Measurements from ENCODE around the gene CHRNG. TPM values are rescaled to one million over a fixed set of nuclear protein-coding genes. Genes with fewer than 3 reads are reported as not detected.

Gene CHRNG
- total RNA-seq, 1 donor from 2014 or later: not detected

DNA sequence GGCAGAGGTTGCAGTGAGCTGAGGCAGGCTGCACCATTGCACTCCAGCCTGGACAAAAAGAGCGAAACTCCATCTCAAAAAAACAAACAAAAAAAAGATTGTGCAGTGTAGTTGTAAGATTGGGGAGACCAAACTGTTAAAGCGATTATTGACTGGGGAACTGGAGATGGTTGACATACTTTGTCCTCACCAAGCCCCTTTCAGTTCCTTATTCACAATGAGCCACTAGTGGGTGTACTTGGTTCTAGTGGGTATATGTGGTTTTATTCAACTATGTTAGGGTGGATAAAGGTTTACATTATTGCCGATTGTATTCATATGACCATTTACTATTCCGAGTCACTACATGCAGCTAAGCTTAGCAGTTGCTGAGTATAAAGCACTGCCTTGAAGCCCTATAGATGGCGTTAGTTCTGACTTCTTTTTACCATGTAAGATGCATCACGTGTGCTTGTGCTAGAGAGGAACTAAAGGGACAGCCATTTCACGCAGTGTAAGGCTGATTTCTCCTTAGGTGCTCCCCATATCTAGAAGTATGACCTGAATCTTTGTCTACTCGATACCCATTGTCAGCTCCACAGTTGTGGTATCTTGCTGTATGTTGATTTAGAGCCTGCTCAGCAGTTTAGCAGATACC is 23.1 kb downstream of the CHRNG start:
- peaks cover 5% of the 10 kb centered on the region for H3K79me2 ChIP-seq (ENCODE audit: insufficient read depth, low read length)
- Mint-ChIP-seq H3K4me1 (ENCODE audit: low read depth, unreplicated experiment) (peaks cover 12% of the 10 kb centered on the region), H3K9me3 (ENCODE audit: unreplicated experiment) (no peaks in the 10 kb centered on the region), H3K36me3 (ENCODE audit: low read depth, unreplicated experiment) (peaks cover 31% of the 10 kb centered on the region), H3K27ac (ENCODE audit: unreplicated experiment) (peak overlapping the region; percentile 78), H3K4me3 (ENCODE audit: unreplicated experiment) (no peak overlapping the region), H3K27me3 (ENCODE audit: low read depth, unreplicated experiment) (no peaks in the 10 kb centered on the region)
- H2AFZ ChIP-seq (ENCODE audit: low read depth, low read length): no peak overlapping the region
- TF ChIP-seq EZH2 (IDR thresholded peaks at IDR 0.05; ENCODE audit: insufficient read depth, low read length): no peak
- no peak for TF ChIP-seq CTCF (IDR thresholded peaks at IDR 0.05; ENCODE audit: insufficient read depth, low read depth, low read length)
- H3K36me3 ChIP-seq (ENCODE audit: insufficient read depth, low read length): peaks cover 28% of the 10 kb centered on the region
- H3K27me3 ChIP-seq (ENCODE audit: insufficient read depth, low read length): no peaks in the 10 kb centered on the region
- peaks cover 34% of the 10 kb centered on the region for H4K20me1 ChIP-seq (ENCODE audit: insufficient read depth, low read length)
- no peak overlapping the region for H3K4me2 ChIP-seq (ENCODE audit: low read length)
- no peak overlapping the region for H3K9ac ChIP-seq (ENCODE audit: low read length)
- no peaks in the 10 kb centered on the region for H3K9me3 ChIP-seq (ENCODE audit: insufficient read depth, low read depth, low read length)
- no peak overlapping the region for H3K4me3 ChIP-seq (ENCODE audit: insufficient read depth, low read depth, low read length)
- H3K4me1 ChIP-seq (ENCODE audit: insufficient read depth, low read length): peaks cover 2% of the 10 kb centered on the region
- H3K27ac ChIP-seq (ENCODE audit: low read depth, low read length): no peak overlapping the region
- FAIRE-seq (no peak), DNase-seq (ENCODE audit: low read depth) (no peak)

- Mint-ChIP-seq H3K4me1 (ENCODE audit: low read depth, unreplicated experiment) (peaks cover 22% of the 10 kb centered on the region), H3K4me3 (ENCODE audit: unreplicated experiment) (no peak overlapping the region), H3K9me3 (ENCODE audit: unreplicated experiment) (no peaks in the 10 kb centered on the region), H3K27me3 (ENCODE audit: low read depth, unreplicated experiment) (no peaks in the 10 kb centered on the region), H3K36me3 (ENCODE audit: low read depth, unreplicated experiment) (peaks cover 33% of the 10 kb centered on the region), H3K27ac (ENCODE audit: unreplicated experiment) (peak overlapping the region; percentile 78)
- TF ChIP-seq EZH2 (IDR thresholded peaks at IDR 0.05; ENCODE audit: insufficient read depth, low read length) (no peak), CTCF (IDR thresholded peaks at IDR 0.05; ENCODE audit: insufficient read depth, low read depth, low read length) (no peak)
- peak; percentile 13 for FAIRE-seq
- Histone ChIP-seq H3K4me1 (ENCODE audit: insufficient read depth, low read length) (peaks cover 12% of the 10 kb centered on the region), H3K79me2 (ENCODE audit: insufficient read depth, low read length) (peaks cover 3% of the 10 kb centered on the region), H3K27ac (ENCODE audit: low read depth, low read length) (no peak overlapping the region), H3K27me3 (ENCODE audit: insufficient read depth, low read length) (no peaks in the 10 kb centered on the region), H3K36me3 (ENCODE audit: insufficient read depth, low read length) (peaks cover 33% of the 10 kb centered on the region), H2AFZ (ENCODE audit: low read depth, low read length) (no peak overlapping the region), H3K4me2 (ENCODE audit: low read length) (no peak overlapping the region), H3K9me3 (ENCODE audit: insufficient read depth, low read depth, low read length) (no peaks in the 10 kb centered on the region), H3K4me3 (ENCODE audit: insufficient read depth, low read depth, low read length) (no peak overlapping the region), H4K20me1 (ENCODE audit: insufficient read depth, low read length) (peaks cover 30% of the 10 kb centered on the region), H3K9ac (ENCODE audit: low read length) (no peak overlapping the region)
- DNase-seq (ENCODE audit: low read depth): peak; percentile 67
Measured at GRCh38 chr2:232563580-232563979, 24.1 kb downstream of the CHRNG start.

DNA sequence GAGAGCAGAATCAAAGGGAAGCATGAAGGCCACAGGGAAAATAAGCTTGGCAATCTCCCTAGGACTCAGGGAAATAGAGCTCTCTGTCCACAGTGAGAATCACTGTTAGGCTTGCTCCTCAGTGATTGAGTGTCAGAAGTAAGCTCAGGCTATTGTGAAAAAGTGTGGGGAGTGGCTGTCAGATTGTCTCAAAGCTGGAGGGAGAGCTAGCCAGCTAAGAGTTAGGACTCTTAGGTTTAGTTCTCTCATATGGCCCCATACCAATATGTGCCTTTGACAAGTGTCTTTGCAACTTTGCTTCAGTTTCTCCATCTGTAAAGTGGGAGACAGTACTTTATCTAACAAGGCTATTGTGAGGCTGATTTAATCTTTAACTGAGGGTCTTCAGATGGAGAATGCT is 28.2 kb downstream of the CHRNG start:
- H3K27ac ChIP-seq (ENCODE audit: low read depth, low read length): peak overlapping the region; percentile 52
- peak overlapping the region; percentile 34 for H3K4me2 ChIP-seq (ENCODE audit: low read length)
- H3K4me3 ChIP-seq (ENCODE audit: insufficient read depth, low read depth, low read length): no peak overlapping the region
- Mint-ChIP-seq H3K4me3 (ENCODE audit: unreplicated experiment) (no peak overlapping the region), H3K36me3 (ENCODE audit: low read depth, unreplicated experiment) (peaks cover 51% of the 10 kb centered on the region), H3K9me3 (ENCODE audit: unreplicated experiment) (no peaks in the 10 kb centered on the region), H3K4me1 (ENCODE audit: low read depth, unreplicated experiment) (peaks cover 26% of the 10 kb centered on the region), H3K27me3 (ENCODE audit: low read depth, unreplicated experiment) (no peaks in the 10 kb centered on the region), H3K27ac (ENCODE audit: unreplicated experiment) (peak overlapping the region; percentile 16)
- no peaks in the 10 kb centered on the region for H3K9me3 ChIP-seq (ENCODE audit: insufficient read depth, low read depth, low read length)
- H4K20me1 ChIP-seq (ENCODE audit: insufficient read depth, low read length): peaks cover 28% of the 10 kb centered on the region
- peaks cover 3% of the 10 kb centered on the region for H3K79me2 ChIP-seq (ENCODE audit: insufficient read depth, low read length)
- TF ChIP-seq EZH2 (IDR thresholded peaks at IDR 0.05; ENCODE audit: insufficient read depth, low read length) (no peak), CTCF (IDR thresholded peaks at IDR 0.05; ENCODE audit: insufficient read depth, low read depth, low read length) (no peak)
- peaks cover 49% of the 10 kb centered on the region for H3K36me3 ChIP-seq (ENCODE audit: insufficient read depth, low read length)
- FAIRE-seq (no peak), DNase-seq (ENCODE audit: low read depth) (no peak)
- no peak overlapping the region for H2AFZ ChIP-seq (ENCODE audit: low read depth, low read length)
- peaks cover 12% of the 10 kb centered on the region for H3K4me1 ChIP-seq (ENCODE audit: insufficient read depth, low read length)
- peak overlapping the region; percentile 1 for H3K9ac ChIP-seq (ENCODE audit: low read length)
- no peaks in the 10 kb centered on the region for H3K27me3 ChIP-seq (ENCODE audit: insufficient read depth, low read length)
